Measurements from ENCODE around the gene CXCL17.

GRCh38 chr19:42473686-42474085, 30.9 kb upstream of the CXCL17 start:
- TF ChIP-seq POLR2AphosphoS5 (IDR thresholded peaks at IDR 0.05): no peak
- no peak for TF ChIP-seq CTCF (IDR thresholded peaks at IDR 0.05)

Measured in prostate gland (tissue), 2 donors.